ENCODE results near the gene CDC42BPA. TPM values are rescaled to one million over a fixed set of nuclear protein-coding genes. Genes with fewer than 3 reads are reported as not detected.
"Not testable (repeated sequence)": the region's sequence is repeated elsewhere in the genome, so short reads cannot be mapped to it uniquely, and the experiment has no call there.

CDC42BPA gene
- total and polyA plus RNA-seq, 2 donors from 2014 or later = 11.2 to 60.7 TPM

GRCh38 chr1:227111782-227112181 lies 206.5 kb downstream of the CDC42BPA start:
- peaks cover 0 to 29% (median 6%) of the 10 kb centered on the region in 3 donors for H3K36me3 ChIP-seq (ENCODE audit: control insufficient read depth in 2 of 3, insufficient read depth in 3 of 3, low read length in 3 of 3)
- no peak overlapping the region for H3K4me3 ChIP-seq (ENCODE audit: low read length in 3 of 3)
- H3K9me3 ChIP-seq (ENCODE audit: control insufficient read depth in 2 of 3, insufficient read depth in 1 of 3, low read length in 3 of 3) = no peaks in the 10 kb centered on the region
- no peak overlapping the region for H3K27ac ChIP-seq (ENCODE audit: low read depth in 2 of 2, low read length in 2 of 2)
- no peaks in the 10 kb centered on the region for H3K4me1 ChIP-seq (ENCODE audit: control insufficient read depth in 2 of 3, insufficient read depth in 2 of 3, low read depth in 1 of 3, low read length in 3 of 3)
- H3K9ac ChIP-seq (ENCODE audit: low read length in 3 of 3) = no peak overlapping the region
- DNase-seq (no peak), FAIRE-seq (no peak)
- no peaks in the 10 kb centered on the region for H3K27me3 ChIP-seq (ENCODE audit: control insufficient read depth, insufficient read depth, low read length)
- intact Hi-C loops (cut with DNase I) = no loop called here
- TF ChIP-seq CTCF (IDR thresholded peaks at IDR 0.05; ENCODE audit: borderline replicate concordance, extremely low read depth, insufficient read depth) = no peak

- H3K9me3 ChIP-seq (ENCODE audit: control insufficient read depth in 2 of 3, insufficient read depth in 1 of 3, low read length in 3 of 3); H3K27ac ChIP-seq (ENCODE audit: low read depth in 2 of 2, low read length in 2 of 2); H3K4me1 ChIP-seq (ENCODE audit: control insufficient read depth in 2 of 3, insufficient read depth in 2 of 3, low read depth in 1 of 3, low read length in 3 of 3); DNase-seq; intact Hi-C loops (cut with DNase I); FAIRE-seq; H3K9ac ChIP-seq (ENCODE audit: low read length in 3 of 3); H3K27me3 ChIP-seq (ENCODE audit: control insufficient read depth, insufficient read depth, low read length); H3K4me3 ChIP-seq (ENCODE audit: low read length in 3 of 3): not testable (repeated sequence)
- peaks cover 0 to 15% (median under 1%) of the 10 kb centered on the region in 3 donors for H3K36me3 ChIP-seq (ENCODE audit: control insufficient read depth in 2 of 3, insufficient read depth in 3 of 3, low read length in 3 of 3)
Observed at GRCh38 chr1:227105291-227105690, 213.0 kb downstream of the CDC42BPA start.

- H3K27me3 ChIP-seq (ENCODE audit: control insufficient read depth, insufficient read depth, low read length) = no peaks in the 10 kb centered on the region
- no peak overlapping the region for H3K9ac ChIP-seq (ENCODE audit: low read length in 3 of 3)
- FAIRE-seq (no peak), DNase-seq (no peak)
- H3K27ac ChIP-seq (ENCODE audit: low read depth in 2 of 2, low read length in 2 of 2) = no peak overlapping the region
- no peak overlapping the region for H3K4me3 ChIP-seq (ENCODE audit: low read length in 3 of 3)
- H3K4me1 ChIP-seq (ENCODE audit: control insufficient read depth in 2 of 3, insufficient read depth in 2 of 3, low read depth in 1 of 3, low read length in 3 of 3) = no peaks in the 10 kb centered on the region
- H3K9me3 ChIP-seq (ENCODE audit: control insufficient read depth in 2 of 3, insufficient read depth in 1 of 3, low read length in 3 of 3) = no peaks in the 10 kb centered on the region
- peaks cover 3 to 9% (median 8%) of the 10 kb centered on the region in 3 donors for H3K36me3 ChIP-seq (ENCODE audit: control insufficient read depth in 2 of 3, insufficient read depth in 3 of 3, low read length in 3 of 3)
- TF ChIP-seq CTCF (IDR thresholded peaks at IDR 0.05; ENCODE audit: borderline replicate concordance, extremely low read depth, insufficient read depth) = no peak
- intact Hi-C loops (cut with DNase I) = no loop called here
Observed at GRCh38 chr1:227102056-227102455, 216.2 kb downstream of the CDC42BPA start.

- no peaks in the 10 kb centered on the region for H3K27me3 ChIP-seq (ENCODE audit: control insufficient read depth, insufficient read depth, low read length)
- H3K27ac ChIP-seq (ENCODE audit: low read depth in 2 of 2, low read length in 2 of 2) = no peak overlapping the region
- H3K4me1 ChIP-seq (ENCODE audit: control insufficient read depth in 2 of 3, insufficient read depth in 2 of 3, low read depth in 1 of 3, low read length in 3 of 3) = peaks cover 0 to 6% (median 0%) of the 10 kb centered on the region in 3 donors
- peaks cover 3 to 18% (median 4%) of the 10 kb centered on the region in 3 donors for H3K36me3 ChIP-seq (ENCODE audit: control insufficient read depth in 2 of 3, insufficient read depth in 3 of 3, low read length in 3 of 3)
- no peak for TF ChIP-seq CTCF (IDR thresholded peaks at IDR 0.05; ENCODE audit: borderline replicate concordance, extremely low read depth, insufficient read depth)
- peak in 1 of 5 donors; percentile 7 for DNase-seq
- no peak overlapping the region for H3K9ac ChIP-seq (ENCODE audit: low read length in 3 of 3)
- no peaks in the 10 kb centered on the region for H3K9me3 ChIP-seq (ENCODE audit: control insufficient read depth in 2 of 3, insufficient read depth in 1 of 3, low read length in 3 of 3)
- FAIRE-seq = no peak
- intact Hi-C loops (cut with DNase I) = no loop called here
- H3K4me3 ChIP-seq (ENCODE audit: low read length in 3 of 3) = no peak overlapping the region
Observed at GRCh38 chr1:227094249-227094966, 223.9 kb downstream of the CDC42BPA start.
